Daoy (cell line): ENCODE data around the gene RAB40C. TPM values are rescaled to one million over a fixed set of nuclear protein-coding genes. Genes with fewer than 3 reads are reported as not detected.
"Not testable (repeated sequence)": the region's sequence is repeated elsewhere in the genome, so short reads cannot be mapped to it uniquely, and the experiment has no call there.

ENCODE experiments used
- DNase-seq: peaks from one replicate; pipeline ENCODE4 v3.0.0-alpha.2; 2015; ENCODE audit warnings: low read depth
- total RNA-seq: library from RNA; depleted of rRNA; stranded (reverse); fragments of >200 nt; shearing (Covaris generic); gene quantifications from 2 replicates; pipeline ENCODE4 v1.2.3, GENCODE V29; 2014

RAB40C gene
- total RNA-seq, 1 experiment from 2014 or later, result 7.6 TPM

DNA sequence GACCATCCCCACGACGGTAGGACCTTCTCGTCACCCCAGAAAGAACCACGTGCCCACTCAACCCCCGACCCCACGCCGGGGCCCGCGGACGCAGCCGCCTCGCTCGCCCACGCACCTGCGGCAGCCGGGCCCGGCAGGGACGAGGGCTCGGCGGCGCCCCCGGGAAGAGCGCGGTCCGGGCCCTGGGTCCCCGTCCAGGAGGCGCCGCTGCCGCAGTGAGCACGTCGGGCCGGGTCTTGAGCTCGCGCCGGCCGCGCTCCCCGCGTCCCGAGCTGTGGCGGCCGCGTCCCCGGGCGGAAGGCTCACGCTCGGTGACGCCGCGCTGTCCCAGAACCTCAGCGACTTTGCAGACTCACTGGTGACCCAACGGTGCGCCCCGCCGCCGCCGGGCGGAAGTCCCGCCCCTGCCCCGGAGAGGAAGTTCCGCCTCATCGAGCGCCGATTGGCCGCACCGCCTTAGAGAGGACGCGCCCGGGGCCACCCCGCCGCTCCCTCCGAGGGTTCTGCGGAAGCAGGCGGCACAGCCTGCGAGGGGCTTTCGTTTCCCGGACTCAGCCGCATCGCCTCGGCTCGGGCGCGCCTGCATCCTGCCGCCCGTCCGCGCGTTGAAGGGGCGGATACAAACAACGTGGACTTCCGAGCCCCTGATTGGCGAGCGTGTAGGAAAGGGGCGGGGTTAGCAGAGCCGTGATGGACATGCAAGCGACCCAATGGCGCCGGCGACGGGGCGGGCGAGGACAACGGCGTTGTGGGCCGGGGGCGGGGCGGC is 793 bp upstream of the RAB40C start:
- peak; percentile 94 for DNase-seq

DNA sequence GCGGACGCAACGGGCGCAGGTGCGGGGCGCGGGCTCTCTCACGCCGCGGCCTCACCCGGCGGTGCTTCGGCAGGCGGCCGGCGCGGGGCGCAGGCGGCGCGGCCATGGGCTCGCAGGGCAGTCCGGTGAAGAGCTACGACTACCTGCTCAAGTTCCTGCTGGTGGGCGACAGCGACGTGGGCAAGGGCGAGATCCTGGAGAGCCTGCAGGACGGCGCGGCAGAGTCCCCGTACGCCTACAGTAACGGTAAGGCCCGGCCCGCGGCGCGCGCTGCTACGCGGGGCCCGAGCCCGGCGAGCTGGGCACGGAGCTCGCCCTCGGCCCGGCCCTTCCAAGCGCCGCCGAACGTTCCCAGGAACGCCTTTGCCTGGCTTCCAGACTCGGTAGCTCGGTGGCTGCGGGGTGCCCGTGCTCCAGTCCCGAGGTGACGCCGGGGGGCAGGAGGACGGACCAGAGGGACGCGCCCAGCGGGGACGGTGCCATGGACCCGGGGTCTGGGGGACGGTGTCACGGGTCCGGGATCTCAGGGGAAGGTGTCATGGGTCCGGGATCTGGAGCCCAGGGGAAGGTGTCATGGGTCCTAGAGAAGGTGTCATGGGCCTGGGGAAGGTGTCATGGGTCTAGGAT is 435 bp downstream of the RAB40C start:
- DNase-seq, result no peak

DNA sequence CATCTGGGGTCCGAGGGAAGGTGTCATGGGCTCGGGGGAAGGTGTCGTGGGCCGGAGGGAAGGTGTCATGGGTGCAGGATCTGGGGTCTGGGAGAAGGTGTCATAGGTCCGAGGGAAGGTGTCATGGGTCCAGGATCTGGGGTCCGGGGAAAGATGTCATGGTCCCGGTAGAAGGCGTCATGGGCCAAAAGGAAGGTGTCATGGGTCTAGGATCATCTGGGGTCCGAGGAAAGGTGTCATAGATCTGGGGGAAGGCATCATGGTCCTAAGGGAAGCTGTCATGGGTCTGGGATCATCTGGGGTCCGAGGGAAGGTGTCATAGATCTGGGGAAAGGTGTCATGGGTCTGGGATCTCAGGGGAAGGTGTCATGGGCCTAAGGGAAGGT is 942 bp downstream of the RAB40C start:
- DNase-seq, result no peak

DNA sequence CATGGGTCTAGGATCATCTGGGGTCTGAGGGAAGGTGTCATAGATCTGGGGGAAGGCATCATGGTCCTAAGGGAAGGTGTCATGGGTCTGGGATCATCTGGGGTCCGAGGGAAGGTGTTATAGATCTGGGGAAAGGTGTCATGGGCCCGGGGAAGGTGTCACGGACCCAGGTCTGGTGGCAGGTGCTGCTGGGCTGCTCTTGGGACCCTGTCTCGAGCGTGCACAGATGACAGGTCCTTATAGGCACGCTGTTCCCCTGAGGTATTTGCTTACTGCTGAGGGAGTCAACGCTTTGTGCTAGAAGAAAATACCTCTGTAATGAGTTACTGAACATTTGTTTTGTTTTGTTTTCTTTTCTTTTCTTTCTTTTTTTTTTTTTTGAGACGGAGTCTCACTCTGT is 1.4 kb downstream of the RAB40C start:
- no peak for DNase-seq

DNA sequence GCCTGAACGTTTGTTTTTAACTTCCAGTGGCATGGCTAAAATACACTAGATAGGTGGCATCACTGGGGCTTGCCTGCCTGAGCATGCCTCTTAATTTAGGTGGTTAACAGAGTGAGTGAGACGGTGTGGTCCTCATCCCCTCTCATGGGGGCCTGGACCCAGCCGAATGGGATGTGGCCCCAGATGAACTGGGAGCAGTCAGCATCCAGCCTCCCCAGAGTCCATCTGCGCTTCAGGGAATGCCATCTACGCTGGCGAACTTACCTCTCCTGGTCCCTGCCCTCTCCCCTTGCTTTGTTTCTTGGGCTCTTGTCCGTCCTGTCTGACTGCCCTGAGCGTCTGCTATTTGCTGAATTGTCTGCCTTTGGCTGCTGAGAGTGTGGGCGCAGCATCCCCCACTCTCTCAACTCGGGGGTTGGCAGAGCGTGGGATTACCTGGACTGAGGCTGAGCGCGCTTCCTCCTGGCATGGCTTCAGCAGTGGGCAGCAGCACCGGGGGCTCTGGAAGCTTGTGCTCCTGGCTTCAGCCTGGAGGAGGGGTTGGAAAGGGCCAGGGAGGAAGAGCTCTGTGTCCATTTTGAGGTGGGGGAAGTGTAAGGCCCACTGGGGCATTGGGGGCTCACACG is 2.1 kb downstream of the RAB40C start:
- no peak for DNase-seq

DNA sequence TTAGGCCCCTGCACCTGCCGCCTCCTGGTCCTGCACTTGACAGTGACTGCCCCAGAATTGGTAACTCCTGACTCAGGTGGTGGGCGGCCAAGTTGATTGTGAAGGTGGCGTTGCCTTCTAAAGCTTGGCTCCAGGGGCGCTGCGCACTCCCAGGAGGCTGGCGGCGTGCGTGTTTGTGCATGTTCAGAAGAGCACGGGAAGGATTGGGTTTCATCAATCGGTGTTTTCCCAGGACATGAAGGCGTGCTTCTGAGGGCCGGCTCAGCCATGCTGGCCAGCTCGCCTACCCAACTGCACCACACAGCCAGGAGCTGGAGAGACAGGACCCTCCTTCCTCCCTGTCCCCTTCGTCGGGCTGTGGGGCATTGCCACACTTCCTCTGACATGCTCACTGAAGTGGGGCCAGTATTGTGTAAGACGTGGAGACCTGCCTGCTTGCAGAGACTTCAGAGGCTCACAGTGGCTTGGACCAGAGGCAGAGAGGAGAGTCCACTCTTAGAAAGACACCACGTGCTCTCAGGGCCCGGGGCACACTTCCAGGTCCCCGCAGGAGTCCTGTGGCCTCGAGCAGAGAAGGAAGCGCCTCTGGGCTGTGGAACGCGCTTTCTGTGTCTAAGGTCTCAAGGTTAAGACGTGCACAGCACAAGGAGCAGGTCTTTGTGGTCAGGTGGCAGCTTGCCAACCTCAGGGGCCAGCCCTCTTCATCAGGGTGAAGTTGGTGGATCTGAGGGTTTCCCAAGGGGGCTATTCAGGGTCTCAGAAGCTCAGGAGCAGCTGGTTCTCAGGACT is 2.8 kb downstream of the RAB40C start:
- no peak for DNase-seq

DNA sequence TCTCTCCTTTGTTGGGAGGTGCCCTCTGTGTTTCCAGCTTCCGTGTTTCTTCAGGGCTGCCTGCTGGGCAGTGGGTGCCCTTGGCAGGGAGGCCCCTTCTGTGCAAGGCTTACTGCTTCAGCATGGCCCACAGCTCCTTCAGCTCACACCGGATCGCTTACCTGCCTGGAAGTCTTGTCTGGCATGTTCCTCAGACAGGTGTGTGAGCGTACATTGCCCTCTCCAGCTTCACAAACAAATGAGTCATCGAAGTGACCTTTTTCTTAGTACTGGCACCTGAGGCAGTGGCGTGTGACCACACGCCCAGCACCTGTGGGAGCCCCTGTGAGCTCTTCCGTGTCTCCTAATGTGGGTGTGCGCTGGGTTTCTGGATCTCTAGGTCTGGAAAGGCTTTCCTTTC is 3.5 kb downstream of the RAB40C start:
- no peak for DNase-seq

DNA sequence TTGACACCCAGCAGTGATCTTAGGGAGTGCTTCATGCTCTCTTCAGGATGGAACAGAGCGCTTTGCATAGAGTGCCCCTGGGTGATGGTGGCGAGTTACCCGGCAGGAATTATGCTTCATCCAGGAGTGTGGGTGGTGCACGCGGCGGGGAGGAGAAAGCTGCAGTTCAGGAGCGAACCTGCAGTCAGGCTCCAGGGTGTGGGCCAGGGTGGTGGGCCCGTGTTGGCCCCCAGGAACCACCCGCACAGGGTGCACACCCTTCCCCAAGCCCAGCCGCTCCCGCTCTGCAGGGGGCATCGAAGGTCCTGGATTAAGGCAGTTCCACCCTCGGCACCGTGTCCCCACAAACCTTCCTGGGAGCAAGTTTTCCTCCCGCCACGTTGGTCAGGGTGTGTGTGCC is 3.9 kb downstream of the RAB40C start:
- no peak for DNase-seq

DNA sequence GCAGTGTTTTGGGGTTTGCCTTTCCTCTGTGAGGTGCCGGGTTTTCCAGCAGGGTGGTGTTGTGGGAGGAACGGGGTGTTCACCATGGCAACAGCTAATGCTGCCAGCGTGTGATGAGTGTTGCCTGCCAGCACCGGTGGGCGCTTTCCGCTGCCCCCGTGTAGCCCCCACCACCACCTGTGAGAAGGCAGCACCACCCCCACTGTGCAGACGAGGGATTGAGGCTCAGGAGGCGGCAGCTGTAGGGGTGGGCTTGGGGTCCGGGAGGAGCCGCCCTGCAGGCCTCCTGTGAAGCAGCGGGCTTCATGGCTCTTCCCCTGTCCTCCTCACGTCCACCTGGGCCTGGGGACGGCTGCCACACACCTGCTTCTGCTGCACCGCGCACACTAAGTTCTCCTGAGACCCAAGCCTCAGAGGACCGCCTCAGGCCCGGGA is 5.2 kb downstream of the RAB40C start:
- DNase-seq, result no peak

DNA sequence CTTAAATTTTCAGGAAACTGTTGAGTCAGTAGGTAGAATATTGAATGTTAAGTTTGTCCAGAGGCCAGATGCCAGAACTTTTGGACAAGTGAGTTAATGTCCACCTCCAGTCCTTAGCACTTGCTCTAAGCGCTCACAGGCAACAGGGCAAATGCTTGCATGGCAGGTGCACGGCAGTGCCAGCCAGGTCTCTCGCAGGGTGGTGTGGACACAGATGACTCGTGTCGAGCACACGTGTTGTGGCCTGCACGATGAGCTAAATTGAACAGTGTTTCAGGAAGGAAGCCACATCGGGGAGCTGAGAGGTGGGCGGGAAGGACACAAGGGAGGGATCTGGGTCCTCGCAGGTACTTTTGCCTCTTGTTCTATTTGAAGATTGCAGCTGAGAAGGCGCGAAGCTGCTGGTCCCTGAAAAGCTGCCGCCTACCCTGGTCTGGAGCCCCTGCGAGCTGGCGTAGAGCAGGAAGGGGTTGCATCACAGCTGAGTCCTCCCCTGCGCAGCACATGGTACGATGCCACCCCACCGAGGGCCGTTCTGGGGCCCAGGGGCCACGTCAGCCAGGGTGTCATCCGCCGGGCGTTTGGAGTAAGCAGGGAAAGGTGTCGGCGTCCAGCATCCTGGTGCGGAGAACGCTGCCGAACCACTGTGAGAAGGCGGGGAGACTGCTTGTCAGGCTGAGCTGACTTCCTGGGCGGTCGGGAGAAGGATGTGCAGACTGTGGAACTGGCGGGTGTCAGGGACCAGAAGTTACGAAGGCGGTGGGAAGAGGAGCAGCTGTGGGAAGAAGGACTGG is 6.3 kb downstream of the RAB40C start:
- DNase-seq, result no peak

DNA sequence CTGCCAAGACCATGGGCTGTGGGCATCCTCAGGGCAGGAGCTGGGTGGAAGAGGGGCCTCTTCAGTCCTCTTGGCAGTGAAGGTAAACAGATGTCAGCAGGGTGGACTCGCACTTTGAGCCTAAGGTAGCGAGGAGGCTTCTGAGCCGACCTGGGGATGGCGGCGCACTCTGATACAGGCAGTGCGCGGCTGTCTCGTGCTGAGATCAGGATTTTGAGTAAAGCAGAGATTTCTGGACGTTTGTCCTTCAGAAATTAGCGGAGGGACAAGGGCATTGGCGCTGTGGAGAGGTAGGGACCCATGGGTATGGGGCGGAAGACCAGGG is 6.8 kb downstream of the RAB40C start:
- DNase-seq, result no peak

DNA sequence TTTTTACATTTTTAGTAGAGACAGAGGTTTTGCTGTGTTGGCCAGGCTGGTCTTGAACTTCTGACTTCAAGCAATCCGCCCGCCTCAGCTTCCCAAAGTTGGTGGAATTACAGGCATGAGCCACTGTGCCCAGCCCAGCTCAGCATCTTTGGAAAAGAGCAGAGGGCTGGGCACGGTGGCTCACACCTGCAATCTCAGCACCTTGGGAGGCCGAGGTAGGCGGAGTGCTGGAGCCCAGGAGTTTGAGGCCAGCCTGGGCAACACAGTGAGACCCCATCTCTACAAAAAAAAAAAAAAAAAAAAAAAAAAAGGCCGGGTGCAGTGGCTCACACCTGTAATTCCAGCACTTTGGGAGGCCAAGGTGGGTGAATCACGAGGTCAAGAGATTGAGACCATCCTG is 7.8 kb downstream of the RAB40C start:
- DNase-seq, result not testable (repeated sequence)

DNA sequence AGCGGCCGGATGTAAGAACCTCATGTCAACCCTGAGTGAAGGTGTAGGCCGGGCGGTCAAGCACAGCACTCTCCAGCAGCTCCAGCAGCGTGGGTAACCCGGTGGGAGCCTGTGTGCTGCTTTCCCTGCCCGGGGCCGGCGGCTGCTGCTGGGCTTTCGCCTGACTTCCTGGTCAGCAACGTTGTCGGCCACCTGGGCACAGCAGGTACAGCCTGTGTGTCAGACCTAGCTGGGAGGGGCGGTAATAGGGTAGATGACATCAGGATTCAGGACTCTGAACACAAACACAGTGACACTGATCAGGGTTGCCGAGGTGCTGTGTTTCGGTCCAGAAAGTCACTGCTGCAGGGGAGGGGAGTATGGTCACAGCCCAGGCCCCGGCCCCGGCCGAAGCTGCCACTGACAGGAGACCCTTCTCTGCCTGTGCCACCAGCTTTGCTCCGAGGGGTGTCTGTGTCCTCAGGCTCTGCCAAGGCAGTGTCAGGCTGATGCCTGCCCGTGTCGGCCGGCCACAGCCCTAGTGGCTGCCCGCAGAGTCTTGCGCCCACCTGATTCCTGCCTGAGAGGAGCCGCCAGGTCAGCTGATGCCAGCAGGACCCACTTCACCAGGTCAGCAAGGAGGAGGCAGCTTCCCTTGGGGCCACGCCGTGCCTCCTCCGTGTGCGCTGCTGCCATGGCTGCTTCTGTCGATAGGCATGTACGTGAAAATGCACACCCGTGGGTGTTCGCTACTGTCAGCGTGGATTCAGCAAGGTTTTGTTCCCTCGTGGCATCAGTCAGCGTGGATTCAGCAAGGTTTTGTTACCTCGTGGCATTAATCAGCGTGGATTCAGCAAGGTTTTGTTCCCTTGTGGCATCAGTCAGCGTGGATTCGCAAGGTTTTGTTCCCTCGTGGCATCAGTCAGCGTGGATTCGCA is 9.2 kb downstream of the RAB40C start:
- DNase-seq, result no peak

DNA sequence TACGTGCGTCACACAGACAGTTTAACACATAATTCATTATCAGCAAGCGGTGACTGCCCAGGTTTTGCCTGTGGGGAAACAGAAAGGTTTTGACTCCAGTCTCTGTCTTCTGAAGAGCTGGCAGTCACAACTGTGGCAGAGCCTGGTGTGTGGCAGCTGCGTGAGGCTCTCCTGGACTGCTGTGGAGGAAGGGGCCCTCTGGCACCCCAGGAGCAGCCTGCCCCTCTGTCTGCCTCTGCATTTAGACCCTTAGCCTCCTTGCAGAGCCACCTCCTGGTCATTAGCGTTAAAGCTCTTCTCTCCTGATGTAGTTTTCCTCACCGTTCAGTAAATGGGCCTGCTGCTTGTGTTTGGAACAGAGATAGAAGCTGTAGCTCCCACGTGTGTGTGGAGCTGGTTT is 10.9 kb downstream of the RAB40C start:
- DNase-seq, result no peak

DNA sequence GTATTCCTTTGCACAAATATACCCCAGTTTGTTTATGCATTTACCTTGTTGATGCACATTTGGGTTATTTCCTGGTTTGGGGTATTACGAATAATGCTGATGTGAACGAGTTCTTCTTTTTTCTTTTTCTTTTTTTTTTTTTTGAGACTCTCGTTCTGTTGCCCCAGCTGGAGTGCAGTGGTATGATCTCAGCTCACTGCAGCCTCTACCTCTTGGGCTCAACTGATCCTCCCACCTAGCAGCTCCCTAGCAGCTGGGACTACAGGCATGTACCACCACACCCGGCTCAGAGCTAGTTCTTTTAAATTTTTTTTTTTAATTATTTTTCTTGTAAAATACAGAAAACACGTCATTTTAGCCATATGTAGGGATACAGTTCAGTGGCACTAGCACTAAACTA is 14.1 kb downstream of the RAB40C start:
- no peak for DNase-seq

DNA sequence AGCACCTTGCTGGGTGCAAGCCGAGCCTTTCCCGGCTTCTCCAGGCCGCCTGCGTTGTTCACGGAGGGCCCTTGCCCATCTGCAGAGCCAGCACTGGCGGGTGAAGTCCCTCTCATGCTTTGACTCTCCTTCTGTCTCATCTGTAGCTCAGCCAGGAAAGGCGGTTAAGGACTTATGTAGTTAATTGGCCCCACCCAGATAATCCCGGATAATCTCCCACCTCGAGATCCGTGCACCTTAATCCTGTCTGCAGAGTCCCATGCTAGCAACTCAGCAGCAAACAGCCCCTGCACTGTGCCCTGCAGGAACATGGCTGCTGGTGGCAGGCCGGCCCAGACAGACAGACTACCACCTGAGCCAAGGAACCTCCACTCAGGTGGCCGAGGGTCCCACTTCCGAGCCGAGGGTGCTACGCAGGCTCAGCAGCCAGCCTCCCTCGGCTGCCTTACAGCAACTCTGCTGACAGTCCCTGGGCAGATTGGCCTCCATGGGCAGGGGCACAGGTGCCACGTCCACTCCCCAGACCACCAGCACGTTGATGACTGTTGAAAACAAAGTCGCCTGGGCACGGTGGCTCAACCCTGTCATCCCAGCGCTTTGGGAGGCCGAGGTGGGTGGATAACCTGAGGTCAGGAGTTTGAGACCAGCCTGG is 16.9 kb downstream of the RAB40C start:
- no peak for DNase-seq

DNA sequence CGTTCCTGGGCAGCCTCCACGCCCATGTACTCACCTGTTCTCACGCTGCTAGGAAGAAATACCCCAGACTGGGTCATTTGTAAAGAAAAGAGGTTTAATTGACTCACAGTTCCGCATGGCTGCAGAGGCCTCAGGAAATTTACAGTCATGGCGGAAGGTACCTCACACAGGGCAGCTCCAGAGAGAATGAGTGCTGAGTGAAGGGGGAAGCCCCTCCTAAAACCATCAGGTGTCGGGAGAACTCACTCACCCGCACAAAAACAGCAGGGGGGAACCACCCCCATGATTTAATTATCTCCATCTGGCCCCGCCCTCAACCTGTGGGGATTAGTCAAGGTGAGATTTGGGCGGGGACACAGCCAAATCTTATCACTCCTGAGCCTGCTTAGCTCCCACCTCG is 18.2 kb downstream of the RAB40C start:
- no peak for DNase-seq

DNA sequence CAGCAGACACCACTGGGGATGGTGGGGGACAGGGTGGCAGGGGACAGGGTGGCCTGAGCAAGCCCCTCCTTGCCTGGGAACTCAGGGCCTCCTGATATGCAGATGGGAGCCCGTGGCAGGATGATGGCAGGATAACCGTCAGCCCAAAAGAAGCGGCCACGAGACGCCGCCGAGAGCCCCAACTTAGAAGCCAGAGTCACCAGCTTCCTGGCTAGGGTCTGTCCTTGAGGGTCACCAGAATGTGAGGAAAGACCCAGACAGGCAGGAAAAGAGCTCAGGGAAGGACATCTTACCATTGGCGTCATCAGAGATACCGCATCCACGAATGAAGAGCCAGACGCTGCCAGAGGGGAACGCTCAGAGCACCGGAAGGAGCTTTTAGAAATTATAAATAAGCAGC is 19.4 kb downstream of the RAB40C start:
- DNase-seq, result no peak

DNA sequence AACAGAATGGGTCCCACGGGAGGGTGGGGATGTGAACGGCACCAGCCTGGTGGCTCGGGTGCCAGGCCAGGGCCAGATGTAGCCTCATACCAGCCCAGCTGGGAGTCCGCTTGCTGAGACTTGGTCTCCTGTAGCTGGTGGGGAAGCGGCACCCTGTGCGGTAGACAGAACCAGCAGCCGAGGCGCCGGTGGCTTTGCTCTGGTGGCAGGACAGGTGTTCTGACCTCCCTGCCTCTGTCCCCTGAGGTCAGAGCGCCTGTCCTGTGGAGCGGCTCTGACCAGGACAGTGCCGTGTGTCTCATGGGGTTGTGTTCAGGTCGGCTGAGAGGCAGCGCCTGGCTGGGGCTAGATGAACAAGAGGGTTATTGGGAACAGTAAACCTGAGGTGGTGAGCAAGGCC is 20.1 kb downstream of the RAB40C start:
- no peak for DNase-seq
